DND-41 (cell line): ENCODE data around the gene CLK4.

Source experiments
- ATAC-seq: fragments of 200-7000 bp; cut with Tn5 transposase; 3 replicates; pipeline ENCODE4 v1.9.1; 2021; ENCODE audit warnings: low read depth; ENCODE audit not compliant: insufficient read depth
- DNase-seq: peaks from one replicate; pipeline ENCODE4 v3.0.0-alpha.2; 2020
- H2AFZ ChIP-seq: 2 replicates; pipeline ENCODE4 v1.6.0; 2012; ENCODE audit warnings: low read depth, low read length
- H3K27ac ChIP-seq: 2 replicates; pipeline ENCODE4 v1.5.1; 2012; ENCODE audit warnings: low read length, inconsistent platforms
- H3K27me3 ChIP-seq: fragments of 200-600 bp; sonication (generic); 2 replicates; pipeline ENCODE4 v1.6.0; 2012; ENCODE audit warnings: low read length, mild to moderate bottlenecking, inconsistent platforms; ENCODE audit not compliant: insufficient read depth, poor library complexity
- H3K36me3 ChIP-seq: 2 replicates; pipeline ENCODE4 v1.5.1; 2012; ENCODE audit warnings: low read length, inconsistent platforms; ENCODE audit not compliant: insufficient read depth
- H3K4me1 ChIP-seq: 2 replicates; pipeline ENCODE4 v1.5.1; 2012; ENCODE audit warnings: mild to moderate bottlenecking, low read length; ENCODE audit not compliant: insufficient read depth
- H3K4me2 ChIP-seq: 2 replicates; pipeline ENCODE4 v1.6.0; 2012; ENCODE audit warnings: mild to moderate bottlenecking, moderate library complexity, low read length, inconsistent platforms; ENCODE audit not compliant: insufficient read depth
- H3K4me3 ChIP-seq, 2 experiments: fragments of 200-600 bp in 1 of 2; shearing (Covaris generic) in 1 of 2; 2 replicates each; pipeline ENCODE4 v1.5.1; 2012 to 2016; ENCODE audit warnings: inconsistent platforms in 2 of 2, low read length in 2 of 2, mild to moderate bottlenecking in 2 of 2, low read depth in 1 of 2, moderate library complexity in 1 of 2
- H3K79me2 ChIP-seq: 2 replicates; pipeline ENCODE4 v1.6.0; 2012; ENCODE audit warnings: low read length, inconsistent platforms; ENCODE audit not compliant: insufficient read depth
- H3K9ac ChIP-seq: 2 replicates; pipeline ENCODE4 v1.6.0; 2012; ENCODE audit warnings: low read depth, mild to moderate bottlenecking, inconsistent platforms, low read length, moderate library complexity
- H3K9me3 ChIP-seq: 2 replicates; pipeline ENCODE4 v1.5.1; 2012; ENCODE audit warnings: low read length, moderate library complexity, mild to moderate bottlenecking, inconsistent platforms; ENCODE audit not compliant: insufficient read depth, severe bottlenecking
- H4K20me1 ChIP-seq: 2 replicates; pipeline ENCODE4 v1.6.0; 2012; ENCODE audit warnings: low read length; ENCODE audit not compliant: insufficient read depth
- CTCF ChIP-seq: IDR thresholded peaks from 2 replicates; pipeline ENCODE4 v1.5.1; 2012; ENCODE audit warnings: borderline replicate concordance, low read length, moderate library complexity, mild to moderate bottlenecking; ENCODE audit not compliant: poor library complexity, severe bottlenecking; ENCODE audit errors: extremely low read depth
- EZH2 ChIP-seq: IDR thresholded peaks from 3 replicates; pipeline ENCODE4 v1.6.1; 2012; ENCODE audit warnings: borderline replicate concordance, low read depth, mild to moderate bottlenecking, moderate library complexity, low read length, inconsistent platforms; ENCODE audit not compliant: severe bottlenecking

CLK4 gene

DNA sequence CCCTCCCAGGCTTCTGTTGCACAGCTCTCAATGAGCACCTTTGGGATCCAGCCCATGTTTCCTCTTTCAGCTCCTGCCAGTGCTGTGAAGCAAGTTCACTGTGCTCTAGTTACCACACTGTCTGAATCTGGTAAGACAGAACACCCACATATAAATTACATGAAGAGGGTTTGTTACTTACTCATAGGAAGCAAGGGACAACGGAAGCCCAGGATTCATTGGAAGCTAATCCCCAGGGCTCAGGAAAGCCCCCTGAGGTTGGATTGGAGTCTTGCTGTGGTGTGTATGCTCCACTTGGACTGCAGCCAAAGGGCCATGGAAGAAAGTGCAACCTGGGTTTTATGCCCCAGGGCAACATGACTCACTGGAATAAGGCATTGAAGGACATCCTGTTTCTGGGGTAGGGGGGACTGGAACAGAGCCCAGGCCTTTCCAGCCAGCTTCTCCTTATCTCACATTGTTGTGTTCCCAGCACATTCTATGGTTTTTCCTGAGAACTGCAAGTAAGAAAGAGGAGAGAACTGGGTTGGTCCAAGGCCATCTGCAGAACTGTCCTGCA, 15.6 kb upstream of the CLK4 start:
- no peaks in the 10 kb centered on the region for H3K79me2 ChIP-seq
- DNase-seq = no peak
- no peak for TF ChIP-seq EZH2
- TF ChIP-seq CTCF = no peak
- H3K9ac ChIP-seq = no peak overlapping the region
- no peaks in the 10 kb centered on the region for H4K20me1 ChIP-seq
- H3K4me1 ChIP-seq = no peaks in the 10 kb centered on the region
- H3K4me2 ChIP-seq = no peak overlapping the region
- no peak for ATAC-seq
- H3K27ac ChIP-seq = no peak overlapping the region
- no peaks in the 10 kb centered on the region for H3K36me3 ChIP-seq
- H2AFZ ChIP-seq = no peak overlapping the region
- no peaks in the 10 kb centered on the region for H3K27me3 ChIP-seq
- H3K9me3 ChIP-seq = peaks cover 2% of the 10 kb centered on the region
- no peak overlapping the region for H3K4me3 ChIP-seq

- Histone ChIP-seq H3K4me2 (no peak overlapping the region), H2AFZ (no peak overlapping the region), H3K9ac (no peak overlapping the region), H3K27ac (no peak overlapping the region), H4K20me1 (no peaks in the 10 kb centered on the region), H3K27me3 (no peaks in the 10 kb centered on the region), H3K4me1 (no peaks in the 10 kb centered on the region), H3K4me3 (no peak overlapping the region), H3K79me2 (no peaks in the 10 kb centered on the region), H3K9me3 (peaks cover 2% of the 10 kb centered on the region), H3K36me3 (no peaks in the 10 kb centered on the region)
- TF ChIP-seq CTCF (no peak), EZH2 (no peak)
- DNase-seq (no peak), ATAC-seq (no peak)
Observed at GRCh38 chr5:178641711-178642110, 14.9 kb upstream of the CLK4 start.

DNA sequence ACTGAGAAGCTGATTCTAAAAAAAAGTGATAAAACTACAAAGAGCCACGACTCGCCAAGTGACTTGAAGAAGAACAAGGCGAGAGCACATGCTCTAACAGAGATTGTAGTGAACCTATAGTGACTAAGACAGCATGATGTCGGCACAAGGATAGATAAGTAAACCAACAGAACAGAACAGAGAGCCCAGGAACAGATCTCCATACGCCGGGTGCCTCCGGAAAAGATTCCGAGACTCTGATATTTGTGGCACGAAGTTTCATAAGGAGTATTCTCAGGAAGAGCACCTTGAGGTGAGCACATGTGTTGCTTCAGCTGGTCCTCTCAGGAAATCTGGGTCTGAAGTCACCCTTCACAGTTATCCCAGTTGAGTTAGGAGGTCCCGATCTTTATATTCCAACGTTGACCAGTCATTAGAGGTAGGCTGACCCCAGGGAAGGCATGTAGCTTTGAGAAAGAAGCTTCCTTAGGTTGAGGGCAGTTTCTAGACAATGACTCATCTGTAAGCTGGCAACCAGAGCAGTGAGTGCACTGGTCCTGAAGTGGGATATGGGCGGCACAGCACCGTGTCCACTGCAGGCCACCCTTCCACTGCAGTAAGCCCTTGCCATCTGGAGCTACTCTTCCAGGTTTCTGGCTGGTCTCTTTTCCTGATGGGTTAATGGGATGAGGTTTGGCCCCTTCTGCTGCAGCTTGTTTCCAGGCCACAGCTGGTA, 13.6 kb upstream of the CLK4 start:
- TF ChIP-seq EZH2 (no peak), CTCF (no peak)

More for the DNA sequence above, 13.6 kb upstream of the CLK4 start:
- Histone ChIP-seq H3K4me2 (no peak overlapping the region), H3K79me2 (no peaks in the 10 kb centered on the region), H3K36me3 (no peaks in the 10 kb centered on the region), H4K20me1 (no peaks in the 10 kb centered on the region), H3K9me3 (peaks cover 2% of the 10 kb centered on the region), H3K27ac (no peak overlapping the region), H3K27me3 (no peaks in the 10 kb centered on the region), H3K4me1 (no peaks in the 10 kb centered on the region), H3K4me3 (no peak overlapping the region), H3K9ac (no peak overlapping the region), H2AFZ (no peak overlapping the region)
- no peak for ATAC-seq
- no peak for DNase-seq
